H1 (cell line): Measurements from ENCODE around the gene MACROH2A1. TPM values are rescaled to one million over a fixed set of nuclear protein-coding genes. Genes with fewer than 3 reads are reported as not detected.
A peak's percentile ranks its signal among the peaks of the same experiment; 100 is the strongest.

Experiments
- CTCF ChIA-PET: fragments of 300-600 bp; sonication (Branson Sonifier 250); formaldehyde crosslinking; loops from one replicate; lab custom pipeline; 2021; ENCODE audit not compliant: partially characterized antibody; lab: Charles Lee
- POLR2A ChIA-PET: fragments of 300-600 bp; sonication (Branson Sonifier 250); formaldehyde crosslinking; loops from one replicate; lab custom pipeline; 2021; ENCODE audit warnings: inconsistent platforms; ENCODE audit not compliant: partially characterized antibody; lab: Charles Lee
- DNase-seq, 2 experiments: peaks; one replicate each; pipeline versions ENCODE4 v3.0.0 to v3.0.0-alpha.2; 2010 to 2022; ENCODE audit warnings: low spot score in 2 of 2, low read depth in 1 of 2, mixed read lengths in 1 of 2
- FAIRE-seq: peaks from 2 replicates; lab custom pipeline; 2011; peaks lifted over from hg19 to GRCh38; lab: Jason Lieb, UNC
- H2AFZ ChIP-seq: 2 replicates; pipeline ENCODE4 v1.8.1; 2012; ENCODE audit warnings: low read length, inconsistent platforms
- H2AK5ac ChIP-seq: 2 replicates; pipeline ENCODE4 v1.6.1; 2013; ENCODE audit warnings: low read depth, low read length
- H2BK120ac ChIP-seq: replicated peaks from 2 replicates; pipeline ENCODE3; 2013; ENCODE audit warnings: low read depth, low read length, inconsistent platforms
- H2BK12ac ChIP-seq: 2 replicates; pipeline ENCODE4 v1.6.1; 2013; ENCODE audit warnings: low read depth, low read length
- H2BK15ac ChIP-seq: 2 replicates; pipeline ENCODE4 v1.6.1; 2013; ENCODE audit warnings: low read length
- H2BK20ac ChIP-seq: 2 replicates; pipeline ENCODE4 v1.6.1; 2013; ENCODE audit warnings: low read length
- H2BK5ac ChIP-seq: 2 replicates; pipeline ENCODE4 v1.6.1; 2013; ENCODE audit warnings: low read depth, low read length
- H3K14ac ChIP-seq: 2 replicates; pipeline ENCODE4 v1.6.1; 2013; ENCODE audit warnings: inconsistent platforms; ENCODE audit not compliant: insufficient read length
- H3K18ac ChIP-seq: 2 replicates; pipeline ENCODE4 v1.6.1; 2013; ENCODE audit warnings: low read length; ENCODE audit errors: extremely low read depth
- H3K23ac ChIP-seq: 2 replicates; pipeline ENCODE4 v1.6.1; 2013; ENCODE audit warnings: inconsistent platforms; ENCODE audit not compliant: insufficient read length
- H3K23me2 ChIP-seq: 2 replicates; pipeline ENCODE4 v1.6.1; 2013; ENCODE audit warnings: low read depth, low read length
- H3K27ac ChIP-seq: 2 replicates; pipeline ENCODE4 v1.6.1; 2011; ENCODE audit warnings: low read depth, low read length, inconsistent platforms
- H3K27me3 ChIP-seq, 4 experiments: replicated peaks in 1 of 4; 1 replicate in 1 of 4; 2 replicates in 3 of 4; pipeline versions ENCODE4 v1.6.1 to v1.8.1; 2011 to 2013; ENCODE audit warnings: low read length in 3 of 4, mild to moderate bottlenecking in 3 of 4, inconsistent platforms in 2 of 4, mixed read lengths in 2 of 4, moderate library complexity in 1 of 4; ENCODE audit not compliant: control insufficient read depth in 3 of 4, insufficient read depth in 3 of 4; ENCODE audit errors: extremely low read depth in 1 of 4
- H3K36me3 ChIP-seq, 4 experiments: 2 replicates each; pipeline versions ENCODE4 v1.6.1 to v1.8.1; 2011 to 2013; ENCODE audit warnings: mild to moderate bottlenecking in 4 of 4, low read length in 3 of 4, moderate library complexity in 2 of 4, control low read depth in 1 of 4, inconsistent platforms in 1 of 4; ENCODE audit not compliant: insufficient read depth in 4 of 4, control insufficient read depth in 2 of 4
- H3K4ac ChIP-seq: replicated peaks from 2 replicates; pipeline ENCODE3; 2013; ENCODE audit warnings: low read length, low read depth, mixed read lengths, inconsistent platforms; ENCODE audit not compliant: insufficient read length
- H3K4me1 ChIP-seq, 4 experiments: replicated peaks in 1 of 4; 1 replicate in 1 of 4; 2 replicates in 3 of 4; pipeline versions ENCODE4 v1.6.1 to v1.8.1; 2011 to 2013; ENCODE audit warnings: low read length in 3 of 4, inconsistent platforms in 2 of 4, mixed read lengths in 1 of 4; ENCODE audit not compliant: insufficient read depth in 4 of 4, control insufficient read depth in 3 of 4
- H3K4me2 ChIP-seq, 2 experiments: 2 replicates each; pipeline versions ENCODE4 v1.6.1 to v1.8.1; 2011 to 2013; ENCODE audit warnings: low read depth in 2 of 2, low read length in 2 of 2, control low read depth in 1 of 2, inconsistent platforms in 1 of 2, mild to moderate bottlenecking in 1 of 2; ENCODE audit not compliant: insufficient read depth in 1 of 2
- H3K4me3 ChIP-seq, 4 experiments: fragments of 200-600, 300-600 bp in 1 of 4; sonication (generic), shearing (Covaris generic), sonication (Bioruptor Twin) in 1 of 4; 2 replicates each; pipeline versions ENCODE4 v1.5.1 to v1.8.1; 2011 to 2016; ENCODE audit warnings: low read length in 4 of 4, low read depth in 3 of 4, control low read depth in 2 of 4, inconsistent platforms in 2 of 4, mild to moderate bottlenecking in 2 of 4, mixed read lengths in 1 of 4, moderate library complexity in 1 of 4; ENCODE audit not compliant: insufficient read depth in 2 of 4; ENCODE audit errors: extremely low read depth in 1 of 4
- H3K56ac ChIP-seq: replicated peaks from 2 replicates; pipeline ENCODE3; 2013; ENCODE audit warnings: low read depth, mild to moderate bottlenecking, mixed read lengths, low read length, inconsistent platforms; ENCODE audit not compliant: insufficient read length
- H3K79me1 ChIP-seq: 2 replicates; pipeline ENCODE4 v1.6.1; 2013; ENCODE audit warnings: low read depth, low read length, control low read depth
- H3K79me2 ChIP-seq, 2 experiments: 2 replicates each; pipeline versions ENCODE4 v1.6.1 to v1.8.1; 2012 to 2013; ENCODE audit warnings: low read length in 2 of 2, mild to moderate bottlenecking in 2 of 2, inconsistent platforms in 1 of 2; ENCODE audit not compliant: insufficient read depth in 2 of 2, control insufficient read depth in 1 of 2
- H3K9ac ChIP-seq, 4 experiments: replicated peaks in 1 of 4; 1 replicate in 1 of 4; 2 replicates in 3 of 4; pipeline versions ENCODE4 v1.6.1 to v1.8.1; 2011 to 2013; ENCODE audit warnings: low read depth in 3 of 4, low read length in 3 of 4, control low read depth in 2 of 4, mild to moderate bottlenecking in 2 of 4, moderate library complexity in 2 of 4, inconsistent platforms in 1 of 4; ENCODE audit errors: extremely low read depth in 1 of 4
- H3K9me3 ChIP-seq, 2 experiments: 2 replicates each; pipeline versions ENCODE4 v1.6.1 to v1.8.1; 2012 to 2013; ENCODE audit warnings: mild to moderate bottlenecking in 2 of 2, moderate library complexity in 2 of 2, control low read depth in 1 of 2, inconsistent platforms in 1 of 2, low read depth in 1 of 2, low read length in 1 of 2, mixed read lengths in 1 of 2; ENCODE audit not compliant: insufficient read depth in 2 of 2
- H4K20me1 ChIP-seq, 2 experiments: replicated peaks in 1 of 2; 2 replicates each; pipeline versions ENCODE3 to v1.8.1; 2011 to 2013; ENCODE audit warnings: inconsistent platforms in 2 of 2, low read length in 2 of 2, mild to moderate bottlenecking in 1 of 2; ENCODE audit not compliant: insufficient read depth in 2 of 2, control insufficient read depth in 1 of 2
- H4K5ac ChIP-seq: 2 replicates; pipeline ENCODE4 v1.6.1; 2013; ENCODE audit warnings: low read length, low read depth, mixed read lengths, inconsistent platforms; ENCODE audit not compliant: insufficient read length
- H4K8ac ChIP-seq: 2 replicates; pipeline ENCODE4 v1.8.0; 2013; ENCODE audit warnings: mild to moderate bottlenecking, moderate library complexity, low read length, inconsistent platforms; ENCODE audit not compliant: insufficient read depth; ENCODE audit errors: extremely low read depth
- H4K91ac ChIP-seq: replicated peaks from 2 replicates; pipeline ENCODE3; 2013; ENCODE audit warnings: low read length, mixed read lengths, inconsistent platforms; ENCODE audit not compliant: insufficient read length
- RAD21 ChIP-seq, 2 experiments: IDR thresholded peaks in 1 of 2; conservative IDR thresholded peaks in 1 of 2; 2 replicates each; pipeline ENCODE4 v1.6.1; 2011; ENCODE audit warnings: low read depth in 2 of 2, low read length in 2 of 2, improper control_type of control experiment in 1 of 2, inconsistent platforms in 1 of 2, mild to moderate bottlenecking in 1 of 2, moderate library complexity in 1 of 2
- TCF12 ChIP-seq: IDR thresholded peaks from 2 replicates; pipeline ENCODE4 v1.6.1; 2011; ENCODE audit warnings: low read depth, mild to moderate bottlenecking, low read length
- WGBS, 2 experiments: shearing (Covaris generic) in 1 of 2; methylation state at CpG; one replicate each; pipeline versions ENCODE4 v1.1.6 to v1.1.7; 2013 to 2015; ENCODE audit warnings: low lambda C conversion rate in 2 of 2, mixed read lengths in 2 of 2, inconsistent platforms in 1 of 2, low coverage in 1 of 2, missing lambda C conversion rate in 1 of 2; ENCODE audit not compliant: insufficient replicate concordance in 2 of 2, insufficient coverage in 1 of 2, insufficient read length in 1 of 2; ENCODE audit errors: extremely low coverage in 1 of 2, missing lambda C conversion rate in 1 of 2; 5-methylcytosine and 5-hydroxymethylcytosine counted together
- polyA plus RNA-seq, 7 experiments: library from polyadenylated mRNA; depleted of rRNA in 3 of 7; stranded (reverse) in 5 of 7; unstranded in 2 of 7; fragments of >200 nt in 5 of 7; fragments of 200-250 nt in 2 of 7; gene quantifications; 1 replicate in 5 of 7; 2 replicates in 1 of 7; 4 replicates in 1 of 7; pipeline versions ENCODE4 v1.2.1 to v1.2.3, GENCODE V29; 2011 to 2013; ENCODE audit warnings: missing spikeins in 2 of 7, mixed read lengths in 2 of 7
- total RNA-seq: library from RNA; stranded (reverse); fragmentation: NEBNext Ultra II Directional; extraction: Animal tissue kit (Norgen Biotek cat#: 25700); gene quantifications from 2 replicates; pipeline ENCODE4 v1.2.1, GENCODE V29; 2021
- TF ChIP-seq, protein P1 (sequence below), 3 experiments: IDR thresholded peaks; 1 replicate in 2 of 3; 2 replicates in 1 of 3; pipeline versions ENCODE4 v1.5.1 to v1.6.1; 2011; ENCODE audit warnings: low read length in 3 of 3, mild to moderate bottlenecking in 3 of 3, inconsistent platforms in 2 of 3, low read depth in 1 of 3, moderate library complexity in 1 of 3; ENCODE audit not compliant: insufficient read depth in 1 of 3; ENCODE audit errors: control extremely low read depth in 1 of 3

The MACROH2A1 gene
- total and polyA plus RNA-seq, 2 of the 8 experiments (the other 6 are each of a cell fraction or from before 2014, with no cell fraction given): 60.0 to 92.3 TPM

DNA sequence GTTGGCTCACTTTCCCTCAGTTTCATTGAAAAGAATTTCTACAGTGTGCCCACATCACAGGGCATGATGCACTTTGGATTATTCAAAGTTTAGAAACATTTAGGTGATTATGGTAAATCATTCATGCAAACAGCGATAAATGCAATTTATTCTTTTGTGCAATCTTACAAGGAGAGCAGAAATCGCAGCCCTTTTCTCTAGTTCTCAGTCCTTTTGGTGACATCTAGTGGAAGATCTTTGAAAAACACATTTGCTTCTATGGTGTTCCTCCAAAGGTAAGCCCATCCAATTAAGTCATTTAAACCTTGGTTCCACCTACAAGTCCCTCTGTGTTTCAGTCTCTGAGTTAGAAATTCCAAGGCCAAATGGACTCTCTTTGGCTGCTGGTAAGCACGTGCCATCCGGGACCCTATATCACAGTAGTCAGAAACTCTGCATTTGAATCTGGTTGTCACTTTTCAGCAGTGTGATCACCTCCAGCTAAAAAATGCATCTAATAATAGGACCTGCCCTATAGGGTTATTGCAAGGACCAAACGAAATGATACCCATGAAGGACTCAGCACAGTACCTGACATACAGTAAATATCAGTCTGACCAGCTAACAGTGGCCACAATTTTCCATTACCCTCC is 66.4 kb downstream of the MACROH2A1 start:
- no peaks in the 10 kb centered on the region for H3K79me2 ChIP-seq
- H4K20me1 ChIP-seq: no peaks in the 10 kb centered on the region
- no peak overlapping the region for H4K91ac ChIP-seq
- H3K9ac ChIP-seq: no peak overlapping the region
- H3K4me3 ChIP-seq: no peak overlapping the region
- DNase-seq (no peak), FAIRE-seq (peak; percentile 96)
- no peaks in the 10 kb centered on the region for H3K9me3 ChIP-seq
- POLR2A ChIA-PET: no interaction called here
- no peaks in the 10 kb centered on the region for H3K23me2 ChIP-seq
- no peak overlapping the region for H3K27ac ChIP-seq
- no peak for TF ChIP-seq TCF12
- TF ChIP-seq RAD21 (IDR thresholded peaks at IDR 0.05 in 1 of 2, conservative IDR thresholded peaks at IDR 0.05 in 1 of 2; ENCODE audit: low read depth in 2 of 2, low read length in 2 of 2): peak; percentile 70 to 73
- TF ChIP-seq, protein P1, sequence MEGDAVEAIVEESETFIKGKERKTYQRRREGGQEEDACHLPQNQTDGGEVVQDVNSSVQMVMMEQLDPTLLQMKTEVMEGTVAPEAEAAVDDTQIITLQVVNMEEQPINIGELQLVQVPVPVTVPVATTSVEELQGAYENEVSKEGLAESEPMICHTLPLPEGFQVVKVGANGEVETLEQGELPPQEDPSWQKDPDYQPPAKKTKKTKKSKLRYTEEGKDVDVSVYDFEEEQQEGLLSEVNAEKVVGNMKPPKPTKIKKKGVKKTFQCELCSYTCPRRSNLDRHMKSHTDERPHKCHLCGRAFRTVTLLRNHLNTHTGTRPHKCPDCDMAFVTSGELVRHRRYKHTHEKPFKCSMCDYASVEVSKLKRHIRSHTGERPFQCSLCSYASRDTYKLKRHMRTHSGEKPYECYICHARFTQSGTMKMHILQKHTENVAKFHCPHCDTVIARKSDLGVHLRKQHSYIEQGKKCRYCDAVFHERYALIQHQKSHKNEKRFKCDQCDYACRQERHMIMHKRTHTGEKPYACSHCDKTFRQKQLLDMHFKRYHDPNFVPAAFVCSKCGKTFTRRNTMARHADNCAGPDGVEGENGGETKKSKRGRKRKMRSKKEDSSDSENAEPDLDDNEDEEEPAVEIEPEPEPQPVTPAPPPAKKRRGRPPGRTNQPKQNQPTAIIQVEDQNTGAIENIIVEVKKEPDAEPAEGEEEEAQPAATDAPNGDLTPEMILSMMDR (IDR thresholded peaks at IDR 0.05; ENCODE audit: control extremely low read depth in 1 of 3, insufficient read depth in 1 of 3, low read depth in 1 of 3, low read length in 3 of 3): peak in 2 of 3 experiments; percentile 43 to 57; a peak in 2 of 4 replicates
- no peaks in the 10 kb centered on the region for H3K4me1 ChIP-seq
- no peak overlapping the region for H3K4me2 ChIP-seq
- H2AK5ac ChIP-seq: no peak overlapping the region
- H3K23ac ChIP-seq: no peak overlapping the region
- no peak overlapping the region for H3K4ac ChIP-seq
- H2BK15ac ChIP-seq: no peak overlapping the region
- H2AFZ ChIP-seq: no peak overlapping the region
- H2BK120ac ChIP-seq: no peak overlapping the region
- no peaks in the 10 kb centered on the region for H3K79me1 ChIP-seq
- H2BK5ac ChIP-seq: no peak overlapping the region
- no peak overlapping the region for H3K14ac ChIP-seq
- no peak overlapping the region for H3K56ac ChIP-seq
- WGBS, 2 experiments: 38% methylated on average over 5 of the region's 5 CpGs; no CpG with 5 or more reads in 1 of the 2 experiments
- H3K18ac ChIP-seq: no peak overlapping the region
- no peaks in the 10 kb centered on the region for H3K27me3 ChIP-seq
- H4K8ac ChIP-seq: no peak overlapping the region
- H2BK20ac ChIP-seq: no peak overlapping the region
- no peaks in the 10 kb centered on the region; a peak in 1 of 8 replicates for H3K36me3 ChIP-seq
- no peak overlapping the region for H2BK12ac ChIP-seq
- CTCF ChIA-PET: interaction anchor here (0.6 to 2.6 kb wide), 21 partner anchors 9 to 297 kb away, joined by 3 to 19 read pairs (median 3); no protein-coding TSS in a partner anchor
- H4K5ac ChIP-seq: no peak overlapping the region
